Hematopoietic multipotent progenitor cell treated with erythropoietin and hydrocortisone succinate and interleukin-3 and kit ligand, for 6 days (in vitro differentiated cells): ENCODE measurements around the gene KMT2B.

Experiments
- DNase-seq: peaks from one replicate; pipeline ENCODE4 v3.0.0-alpha.2; 2015

KMT2B gene

DNA sequence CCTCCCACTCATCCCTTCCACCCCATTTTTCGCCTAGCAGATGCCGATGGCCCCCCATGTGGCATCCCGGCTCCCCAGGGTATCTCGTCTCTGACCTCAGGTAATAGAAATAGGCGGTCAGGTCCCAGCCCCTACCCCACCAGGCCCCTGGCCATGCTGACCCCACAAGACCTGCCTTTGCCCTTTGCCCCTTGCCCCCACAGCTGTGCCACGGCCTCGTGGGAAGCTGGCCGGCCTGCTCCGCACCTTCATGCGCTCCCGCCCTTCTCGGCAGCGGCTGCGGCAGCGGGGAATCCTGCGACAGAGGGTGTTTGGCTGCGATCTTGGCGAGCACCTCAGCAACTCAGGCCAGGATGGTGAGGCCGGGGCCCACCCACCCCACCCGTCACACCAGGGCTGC is 62.9 kb downstream of the KMT2B start:
- no peak for DNase-seq

DNA sequence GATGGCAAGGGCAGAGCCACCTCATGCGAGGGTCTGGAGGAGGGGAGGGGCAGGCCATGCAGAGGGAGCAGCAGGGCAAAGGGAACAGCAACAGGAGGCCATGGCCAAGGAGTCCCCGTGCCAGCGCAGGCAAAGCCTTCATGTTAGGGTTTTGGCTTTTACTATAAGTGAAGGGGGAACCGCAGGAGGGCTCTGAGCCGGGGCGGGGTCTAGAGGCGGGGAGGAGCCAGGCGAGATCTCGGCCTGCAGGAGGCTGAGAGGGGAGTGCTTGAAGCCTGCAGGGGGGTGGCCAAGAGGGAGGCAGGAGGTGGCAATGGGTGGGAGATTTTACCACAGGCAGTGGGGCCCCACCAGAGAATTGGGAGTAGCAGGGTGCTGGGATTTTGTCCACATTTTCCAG is 63.8 kb downstream of the KMT2B start:
- DNase-seq, result no peak

DNA sequence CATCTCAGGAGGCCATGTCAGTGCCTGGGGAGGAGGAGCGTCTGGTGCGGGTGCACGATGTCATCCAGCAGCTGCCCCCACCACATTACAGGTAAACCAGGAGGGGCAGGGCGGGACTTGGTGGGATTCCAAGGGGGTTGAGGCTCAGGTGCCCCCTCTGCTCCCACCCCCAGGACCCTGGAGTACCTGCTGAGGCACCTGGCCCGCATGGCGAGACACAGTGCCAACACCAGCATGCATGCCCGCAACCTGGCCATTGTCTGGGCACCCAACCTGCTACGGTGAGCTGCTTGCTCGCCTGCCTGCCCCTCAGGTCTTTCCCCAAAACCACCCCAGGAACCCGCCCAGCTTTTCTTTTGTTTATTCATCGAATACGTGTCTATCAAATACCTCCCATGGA is 64.8 kb downstream of the KMT2B start:
- DNase-seq, result no peak

DNA sequence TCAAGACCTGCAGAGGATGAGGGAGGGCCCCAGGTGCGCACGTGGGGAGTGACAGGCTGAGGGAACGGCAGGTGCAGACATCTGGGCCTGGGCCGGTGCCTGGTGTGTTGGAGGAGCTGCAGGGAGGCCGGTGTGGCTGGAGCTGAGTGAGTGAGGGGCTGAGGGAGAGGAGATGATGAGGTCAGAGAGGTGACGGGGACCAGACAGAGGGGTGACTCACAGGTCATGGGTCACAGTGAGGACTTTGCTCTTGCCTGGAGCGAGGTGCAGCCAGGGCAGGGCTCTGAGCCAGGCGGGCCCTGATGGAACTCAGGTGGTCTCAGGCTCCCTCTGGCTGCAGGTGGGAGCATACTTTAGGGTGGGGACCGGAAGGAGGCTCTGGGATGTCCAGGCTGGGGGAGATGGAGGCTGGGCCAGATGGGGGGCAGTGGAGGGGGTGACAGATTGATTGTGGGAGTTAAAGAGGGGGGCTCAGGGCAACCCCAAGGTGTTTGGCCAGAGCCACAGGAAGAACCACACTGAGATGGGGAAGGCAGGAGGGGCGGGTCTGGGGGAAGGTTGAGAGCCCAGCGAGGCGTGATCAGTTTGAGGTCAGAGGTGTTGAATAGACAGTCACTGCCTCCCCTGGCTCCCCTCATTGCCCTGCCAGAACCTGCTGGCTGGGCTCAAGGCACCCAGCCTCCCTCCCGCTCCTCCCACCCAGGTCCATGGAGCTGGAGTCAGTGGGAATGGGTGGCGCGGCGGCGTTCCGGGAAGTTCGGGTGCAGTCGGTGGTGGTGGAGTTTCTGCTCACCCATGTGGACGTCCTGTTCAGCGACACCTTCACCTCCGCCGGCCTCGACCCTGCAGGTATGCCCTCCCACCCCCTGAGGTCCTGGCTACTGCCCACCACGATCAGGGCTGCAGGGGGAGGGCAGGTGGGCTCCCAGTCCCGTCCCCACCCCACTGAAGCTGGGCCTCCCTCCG is 65.9 kb downstream of the KMT2B start:
- no peak for DNase-seq

DNA sequence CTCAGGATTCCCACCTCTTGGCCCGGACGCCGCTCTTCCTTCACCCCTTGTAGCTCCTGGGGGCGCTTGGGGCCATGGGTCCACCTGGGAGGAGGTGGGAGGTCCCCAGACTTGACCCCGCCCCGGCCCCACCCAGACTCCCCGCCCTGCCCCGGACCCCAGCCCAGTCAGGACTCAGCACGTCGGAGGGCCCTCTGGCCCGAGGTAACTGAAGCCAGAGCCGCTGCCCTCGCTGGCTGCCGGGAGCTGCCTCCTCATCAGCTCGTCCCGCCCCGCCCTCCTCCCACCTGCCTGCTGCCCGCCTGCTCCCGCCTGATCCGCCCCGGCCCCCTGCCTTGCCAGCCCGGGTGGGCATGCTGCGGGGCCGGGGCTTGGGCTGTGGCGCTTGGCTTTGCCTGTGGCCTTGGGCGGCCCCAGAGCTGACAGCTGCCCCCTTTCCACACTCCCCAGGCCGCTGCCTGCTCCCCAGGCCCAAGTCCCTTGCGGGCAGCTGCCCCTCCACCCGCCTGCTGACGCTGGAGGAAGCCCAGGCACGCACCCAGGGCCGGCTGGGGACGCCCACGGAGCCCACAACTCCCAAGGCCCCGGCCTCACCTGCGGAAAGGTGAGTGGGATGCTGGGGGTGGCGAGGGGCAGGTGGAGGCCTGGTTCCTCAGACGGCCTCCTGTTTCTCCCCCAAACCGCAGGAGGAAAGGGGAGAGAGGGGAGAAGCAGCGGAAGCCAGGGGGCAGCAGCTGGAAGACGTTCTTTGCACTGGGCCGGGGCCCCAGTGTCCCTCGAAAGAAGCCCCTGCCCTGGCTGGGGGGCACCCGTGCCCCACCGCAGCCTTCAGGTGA is 66.9 kb downstream of the KMT2B start:
- DNase-seq, result no peak

DNA sequence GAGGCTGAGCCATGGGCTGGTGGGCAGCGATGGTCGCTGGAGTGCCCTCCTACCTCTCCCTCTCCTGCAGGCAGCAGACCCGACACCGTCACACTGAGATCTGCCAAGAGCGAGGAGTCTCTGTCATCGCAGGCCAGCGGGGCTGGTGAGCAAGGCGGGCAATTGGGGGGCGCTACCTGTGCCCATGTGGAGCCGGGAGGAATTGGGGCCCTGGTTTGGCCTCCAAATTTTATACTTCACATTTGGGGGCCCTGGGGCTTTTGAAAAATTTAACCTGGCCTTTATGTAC is 67.5 kb downstream of the KMT2B start:
- DNase-seq, result no peak

DNA sequence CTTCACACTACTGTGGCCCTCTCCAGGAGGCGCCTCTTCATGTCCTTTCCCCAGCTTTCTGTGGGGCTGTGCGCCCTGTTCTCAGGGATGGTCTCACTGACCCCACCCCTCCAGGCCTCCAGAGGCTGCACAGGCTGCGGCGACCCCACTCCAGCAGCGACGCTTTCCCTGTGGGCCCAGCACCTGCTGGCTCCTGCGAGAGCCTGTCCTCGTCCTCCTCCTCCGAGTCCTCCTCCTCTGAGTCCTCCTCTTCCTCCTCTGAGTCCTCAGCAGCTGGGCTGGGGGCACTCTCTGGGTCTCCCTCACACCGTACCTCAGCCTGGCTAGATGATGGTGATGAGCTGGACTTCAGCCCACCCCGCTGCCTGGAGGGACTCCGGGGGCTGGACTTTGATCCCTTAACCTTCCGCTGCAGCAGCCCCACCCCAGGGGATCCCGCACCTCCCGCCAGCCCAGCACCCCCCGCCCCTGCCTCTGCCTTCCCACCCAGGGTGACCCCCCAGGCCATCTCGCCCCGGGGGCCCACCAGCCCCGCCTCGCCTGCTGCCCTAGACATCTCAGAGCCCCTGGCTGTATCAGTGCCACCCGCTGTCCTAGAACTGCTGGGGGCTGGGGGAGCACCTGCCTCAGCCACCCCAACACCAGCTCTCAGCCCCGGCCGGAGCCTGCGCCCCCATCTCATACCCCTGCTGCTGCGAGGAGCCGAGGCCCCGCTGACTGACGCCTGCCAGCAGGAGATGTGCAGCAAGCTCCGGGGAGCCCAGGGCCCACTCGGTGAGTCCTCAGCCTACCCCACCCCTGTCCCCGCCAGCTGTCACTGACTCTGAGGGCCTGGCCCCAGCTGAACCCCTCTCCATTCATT is 68.7 kb downstream of the KMT2B start:
- no peak for DNase-seq

DNA sequence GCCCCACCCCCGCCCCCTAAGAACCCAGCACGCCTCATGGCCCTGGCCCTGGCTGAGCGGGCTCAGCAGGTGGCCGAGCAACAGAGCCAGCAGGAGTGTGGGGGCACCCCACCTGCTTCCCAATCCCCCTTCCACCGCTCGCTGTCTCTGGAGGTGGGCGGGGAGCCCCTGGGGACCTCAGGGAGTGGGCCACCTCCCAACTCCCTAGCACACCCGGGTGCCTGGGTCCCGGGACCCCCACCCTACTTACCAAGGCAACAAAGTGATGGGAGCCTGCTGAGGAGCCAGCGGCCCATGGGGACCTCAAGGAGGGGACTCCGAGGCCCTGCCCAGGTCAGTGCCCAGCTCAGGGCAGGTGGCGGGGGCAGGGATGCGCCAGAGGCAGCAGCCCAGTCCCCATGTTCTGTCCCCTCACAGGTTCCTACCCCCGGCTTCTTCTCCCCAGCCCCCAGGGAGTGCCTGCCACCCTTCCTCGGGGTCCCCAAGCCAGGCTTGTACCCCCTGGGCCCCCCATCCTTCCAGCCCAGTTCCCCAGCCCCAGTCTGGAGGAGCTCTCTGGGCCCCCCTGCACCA is 69.5 kb downstream of the KMT2B start:
- no peak for DNase-seq
